Muscle of leg (tissue), 11 donors: ENCODE data around the gene DGKD. TPM values are rescaled to one million over a fixed set of nuclear protein-coding genes. Genes with fewer than 3 reads are reported as not detected.
"Not testable (repeated sequence)": the region's sequence is repeated elsewhere in the genome, so short reads cannot be mapped to it uniquely, and the experiment has no call there.

ENCODE experiments used
- DNase-seq: peaks from one replicate; pipeline ENCODE4 v3.0.0; 2013
- H3K27ac ChIP-seq: one replicate; pipeline ENCODE4 v1.5.1; 2013; ENCODE audit warnings: mild to moderate bottlenecking, low read length, control low read depth
- H3K27me3 ChIP-seq: one replicate; pipeline ENCODE4 v1.6.1; 2013; ENCODE audit warnings: low read length; ENCODE audit not compliant: control insufficient read depth, insufficient read depth
- H3K36me3 ChIP-seq: one replicate; pipeline ENCODE4 v1.6.1; 2013; ENCODE audit warnings: low read length; ENCODE audit not compliant: control insufficient read depth, insufficient read depth
- H3K4me1 ChIP-seq: one replicate; pipeline ENCODE4 v1.6.1; 2013; ENCODE audit warnings: low read length; ENCODE audit not compliant: control insufficient read depth, insufficient read depth
- H3K4me3 ChIP-seq: one replicate; pipeline ENCODE4 v1.5.1; 2013; ENCODE audit warnings: low read length, control low read depth
- H3K9me3 ChIP-seq: replicated peaks from 2 replicates; pipeline ENCODE4 v1.6.1; 2013; ENCODE audit warnings: low read depth, low read length; ENCODE audit not compliant: control insufficient read depth
- WGBS: methylation state at CpG from one replicate; pipeline ENCODE4 v1.1.5; 2013; ENCODE audit warnings: missing lambda C conversion rate; ENCODE audit not compliant: insufficient coverage; 5-methylcytosine and 5-hydroxymethylcytosine counted together
- polyA plus RNA-seq, 8 donors: library from polyadenylated mRNA; unstranded; fragments of 120-200 nt; gene quantifications; one replicate each; pipeline versions ENCODE4 v1.2.1 to v1.2.3, GENCODE V29; 2013; ENCODE audit warnings: inconsistent platforms in 1 of 8, low replicate concordance in 1 of 8; ENCODE audit not compliant: insufficient read length in 8 of 8, insufficient read depth in 1 of 8
- total RNA-seq: library from RNA; stranded (reverse); fragments of 120-200 nt; gene quantifications from one replicate; pipeline ENCODE4 v1.2.4, GENCODE V29; 2013

DGKD gene
- total and polyA plus RNA-seq, 9 donors: 14.7 to 30.3 (median 22.3) TPM

GRCh38 chr2:233323851-233324250, 30.4 kb upstream of the DGKD start:
- no peaks in the 10 kb centered on the region for H3K9me3 ChIP-seq
- no peak for DNase-seq
- no peaks in the 10 kb centered on the region for H3K4me1 ChIP-seq
- H3K27ac ChIP-seq: no peak overlapping the region
- no peaks in the 10 kb centered on the region for H3K36me3 ChIP-seq
- H3K27me3 ChIP-seq: peaks cover 6% of the 10 kb centered on the region
- no peak overlapping the region for H3K4me3 ChIP-seq
- WGBS: 89% methylated on average over 4 of the region's 8 CpGs

DNA sequence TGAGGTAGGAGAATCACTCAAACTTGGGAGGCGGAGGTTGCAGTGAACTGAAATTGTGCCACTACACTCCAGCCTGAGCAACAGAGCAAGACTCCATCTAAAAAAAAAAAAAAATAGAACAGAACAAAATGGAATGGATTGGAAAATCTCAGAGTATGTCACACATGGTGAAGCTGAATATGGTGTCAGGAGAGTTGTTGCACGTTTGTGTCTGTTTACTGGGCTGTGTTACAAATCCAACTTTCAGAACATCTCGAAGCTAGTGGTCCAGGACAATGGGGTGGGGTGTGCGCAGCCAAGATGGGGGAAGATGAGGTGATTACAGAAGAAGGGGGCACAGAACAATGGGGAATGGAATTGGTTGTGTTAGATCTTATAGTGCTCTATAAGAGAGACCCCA, 29.0 kb upstream of the DGKD start:
- WGBS: 30% methylated on average over 2 of the region's 4 CpGs
- H3K9me3 ChIP-seq: no peaks in the 10 kb centered on the region
- H3K27ac ChIP-seq: no peak overlapping the region
- H3K36me3 ChIP-seq: no peaks in the 10 kb centered on the region
- no peak overlapping the region for H3K4me3 ChIP-seq
- DNase-seq: no peak
- H3K27me3 ChIP-seq: peaks cover 2% of the 10 kb centered on the region
- no peaks in the 10 kb centered on the region for H3K4me1 ChIP-seq

DNA sequence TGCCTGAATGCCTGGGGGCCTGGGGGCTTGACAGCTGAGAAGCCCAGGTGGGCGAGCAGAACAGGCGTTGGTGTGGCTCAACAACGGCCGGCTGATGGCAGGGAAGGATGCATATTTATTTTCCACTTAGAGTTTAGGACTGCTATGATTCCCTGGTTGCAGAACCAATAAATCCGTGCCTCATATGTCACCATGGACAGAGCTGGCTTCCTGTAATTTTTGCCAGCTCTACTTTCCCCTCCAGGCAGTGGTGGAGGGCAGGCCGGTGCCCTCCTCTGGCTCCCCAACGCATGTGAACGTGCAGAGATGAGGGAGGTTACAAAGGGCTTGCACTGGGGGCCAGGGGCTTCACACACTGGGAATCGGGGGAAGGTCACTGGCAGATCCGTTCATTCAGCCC, 28.5 kb upstream of the DGKD start:
- no peaks in the 10 kb centered on the region for H3K4me1 ChIP-seq
- DNase-seq: no peak
- H3K4me3 ChIP-seq: no peak overlapping the region
- 29% methylated on average over 2 of the region's 10 CpGs for WGBS
- H3K27ac ChIP-seq: no peak overlapping the region
- peaks cover 2% of the 10 kb centered on the region for H3K27me3 ChIP-seq
- no peaks in the 10 kb centered on the region for H3K9me3 ChIP-seq
- H3K36me3 ChIP-seq: no peaks in the 10 kb centered on the region

DNA sequence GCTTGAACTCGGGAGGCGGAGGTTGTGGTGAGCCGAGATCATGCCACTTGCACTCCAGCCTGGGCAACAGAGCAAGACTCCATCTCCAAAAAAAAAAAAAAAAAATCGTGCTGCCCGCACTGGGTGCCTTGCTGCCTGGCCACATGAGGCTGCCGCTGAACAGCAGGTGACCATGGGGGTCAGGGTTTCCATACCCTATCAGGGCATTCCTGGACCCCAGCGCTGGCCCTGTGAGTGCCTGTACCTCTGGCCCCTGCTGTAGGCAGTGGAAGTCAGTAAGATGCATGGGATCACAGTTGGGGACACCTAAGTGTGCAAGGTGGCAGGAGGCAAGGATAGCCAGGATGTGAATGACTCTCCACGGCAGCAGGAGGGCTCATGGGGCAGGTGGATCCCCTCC, 27.8 kb upstream of the DGKD start:
- H3K4me3 ChIP-seq: no peak overlapping the region
- no peak overlapping the region for H3K27ac ChIP-seq
- H3K36me3 ChIP-seq: no peaks in the 10 kb centered on the region
- H3K4me1 ChIP-seq: no peaks in the 10 kb centered on the region
- 94% methylated on average over 4 of the region's 8 CpGs for WGBS
- H3K27me3 ChIP-seq: peaks cover 2% of the 10 kb centered on the region
- H3K9me3 ChIP-seq: no peaks in the 10 kb centered on the region
- no peak for DNase-seq

DNA sequence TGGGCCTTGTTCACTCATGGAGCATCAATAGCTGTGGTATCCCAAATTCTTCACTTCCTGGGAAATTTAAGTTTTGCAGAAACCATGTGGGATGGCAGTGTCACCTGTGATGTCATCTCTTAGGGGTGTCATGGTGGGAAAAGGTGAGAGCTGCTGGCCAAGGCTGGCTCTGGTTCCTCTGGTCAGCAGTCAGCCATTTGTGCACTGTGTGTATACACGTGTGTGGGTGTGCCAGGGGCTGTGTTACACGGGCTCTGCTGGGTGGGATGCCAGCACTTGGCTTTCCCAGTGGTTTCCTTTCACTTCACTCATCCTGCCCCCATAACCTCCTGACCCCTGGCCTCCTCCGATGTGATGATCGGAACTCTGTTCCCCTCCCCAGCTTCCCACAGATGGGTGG, 25.4 kb upstream of the DGKD start:
- WGBS: 83% methylated on average over 2 of the region's 4 CpGs
- Histone ChIP-seq H3K4me1 (peaks cover 4% of the 10 kb centered on the region), H3K27ac (no peak overlapping the region), H3K27me3 (peaks cover 2% of the 10 kb centered on the region), H3K9me3 (no peaks in the 10 kb centered on the region), H3K36me3 (no peaks in the 10 kb centered on the region), H3K4me3 (no peak overlapping the region)
- DNase-seq: no peak

- H3K36me3 ChIP-seq: no peaks in the 10 kb centered on the region
- 38% methylated on average over 3 of the region's 7 CpGs for WGBS
- no peak overlapping the region for H3K27ac ChIP-seq
- no peak overlapping the region for H3K4me3 ChIP-seq
- peaks cover 8% of the 10 kb centered on the region for H3K4me1 ChIP-seq
- DNase-seq: no peak
- no peaks in the 10 kb centered on the region for H3K27me3 ChIP-seq
- no peaks in the 10 kb centered on the region for H3K9me3 ChIP-seq
Observed at GRCh38 chr2:233329489-233330135, 24.7 kb upstream of the DGKD start.

DNA sequence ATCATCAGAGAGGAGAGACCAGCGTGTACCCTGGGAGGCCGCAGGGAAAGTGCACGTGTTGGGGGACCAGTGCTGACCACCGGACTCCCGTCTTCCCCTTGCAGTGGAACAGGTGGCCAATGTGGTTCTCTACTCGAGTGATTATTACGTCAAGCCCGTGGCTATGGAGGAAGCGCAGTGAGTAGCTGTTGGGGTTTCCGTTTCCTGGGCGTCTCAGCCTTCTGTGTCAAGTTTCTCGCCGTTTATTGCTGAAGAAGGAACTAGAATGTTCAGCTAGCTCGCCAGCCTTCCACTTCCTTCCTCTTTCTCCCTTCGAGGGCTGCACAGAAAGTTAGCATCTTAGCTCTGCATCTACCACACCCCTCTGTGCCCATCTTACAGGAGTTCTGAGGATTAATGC, 22.8 kb upstream of the DGKD start:
- no peaks in the 10 kb centered on the region for H3K36me3 ChIP-seq
- no peaks in the 10 kb centered on the region for H3K27me3 ChIP-seq
- DNase-seq: peak; percentile 89
- H3K4me3 ChIP-seq: no peak overlapping the region
- peaks cover 8% of the 10 kb centered on the region for H3K4me1 ChIP-seq
- no peaks in the 10 kb centered on the region for H3K9me3 ChIP-seq
- 78% methylated on average over 13 of the region's 15 CpGs for WGBS
- H3K27ac ChIP-seq: peak overlapping the region; percentile 74

DNA sequence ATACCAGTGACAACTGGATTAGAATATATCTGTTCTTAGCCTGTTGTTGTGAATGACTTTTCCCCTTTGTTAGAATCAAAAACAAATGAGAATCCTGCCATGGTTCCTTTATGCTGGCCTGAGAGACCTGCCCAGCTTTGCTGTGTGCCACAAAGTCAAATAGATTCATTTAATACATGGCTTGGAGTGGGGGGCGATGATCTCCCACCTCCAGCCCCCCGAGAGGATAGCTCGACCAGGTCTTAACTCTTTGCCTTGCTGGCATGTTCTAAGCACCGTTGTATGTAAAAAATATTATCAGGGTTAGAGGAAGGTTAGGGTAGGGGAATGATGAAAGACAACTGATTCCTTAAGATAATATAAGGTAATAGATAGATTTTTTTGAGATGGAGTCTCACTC, 22.2 kb upstream of the DGKD start:
- peak overlapping the region; percentile 35 for H3K27ac ChIP-seq
- H3K4me1 ChIP-seq: peaks cover 8% of the 10 kb centered on the region
- H3K4me3 ChIP-seq: no peak overlapping the region
- no peaks in the 10 kb centered on the region for H3K27me3 ChIP-seq
- H3K9me3 ChIP-seq: no peaks in the 10 kb centered on the region
- no peaks in the 10 kb centered on the region for H3K36me3 ChIP-seq
- no peak for DNase-seq
- WGBS: no CpG with 5 or more reads among the region's 4 CpGs

DNA sequence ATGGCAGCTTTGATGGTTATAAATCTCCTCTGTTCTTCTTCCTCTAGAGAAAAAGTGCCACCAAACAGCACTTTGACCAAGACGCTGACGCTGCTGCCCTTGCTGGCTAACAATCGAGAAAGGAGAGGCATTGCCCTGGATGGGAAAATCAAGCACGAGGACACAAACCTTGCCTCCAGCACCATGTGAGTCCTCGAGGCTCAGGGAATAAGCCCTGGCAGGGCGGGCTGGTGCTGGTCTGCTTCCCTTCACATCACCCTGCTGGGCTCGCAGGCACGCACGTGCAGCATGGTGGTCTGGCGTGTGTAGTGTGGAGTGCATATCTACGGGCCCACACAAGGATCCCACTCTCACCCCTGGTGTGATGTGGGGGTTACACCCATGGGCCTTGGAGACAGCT, 19.4 kb upstream of the DGKD start:
- no peak overlapping the region for H3K27ac ChIP-seq
- H3K36me3 ChIP-seq: no peaks in the 10 kb centered on the region
- 93% methylated on average over 6 of the region's 11 CpGs for WGBS
- DNase-seq: no peak
- no peaks in the 10 kb centered on the region for H3K27me3 ChIP-seq
- H3K4me1 ChIP-seq: peaks cover 8% of the 10 kb centered on the region
- no peaks in the 10 kb centered on the region for H3K9me3 ChIP-seq
- no peak overlapping the region for H3K4me3 ChIP-seq

DNA sequence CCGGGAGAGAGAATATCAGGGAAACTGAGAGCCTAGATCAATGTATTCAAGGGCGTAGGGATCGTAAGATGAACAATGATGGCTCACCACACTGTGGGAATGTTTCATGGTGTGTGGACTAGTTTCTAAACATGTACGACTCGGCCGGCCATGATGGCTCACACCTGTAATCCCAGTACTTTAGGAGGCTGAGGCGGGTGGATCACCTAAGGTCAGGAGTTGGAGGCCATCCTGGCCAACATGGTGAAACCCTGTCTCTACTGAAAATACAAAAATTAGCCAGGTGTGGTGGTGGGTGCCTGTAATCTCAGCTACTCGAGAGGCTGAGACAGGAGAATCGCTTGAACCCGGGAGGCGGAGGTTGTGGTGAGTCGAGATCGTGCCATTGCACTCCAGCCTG, 18.2 kb upstream of the DGKD start:
- not testable (repeated sequence) for DNase-seq, H3K27ac ChIP-seq, H3K9me3 ChIP-seq, H3K27me3 ChIP-seq, H3K4me3 ChIP-seq, H3K36me3 ChIP-seq, H3K4me1 ChIP-seq
- WGBS: 97% methylated on average over 3 of the region's 13 CpGs

DNA sequence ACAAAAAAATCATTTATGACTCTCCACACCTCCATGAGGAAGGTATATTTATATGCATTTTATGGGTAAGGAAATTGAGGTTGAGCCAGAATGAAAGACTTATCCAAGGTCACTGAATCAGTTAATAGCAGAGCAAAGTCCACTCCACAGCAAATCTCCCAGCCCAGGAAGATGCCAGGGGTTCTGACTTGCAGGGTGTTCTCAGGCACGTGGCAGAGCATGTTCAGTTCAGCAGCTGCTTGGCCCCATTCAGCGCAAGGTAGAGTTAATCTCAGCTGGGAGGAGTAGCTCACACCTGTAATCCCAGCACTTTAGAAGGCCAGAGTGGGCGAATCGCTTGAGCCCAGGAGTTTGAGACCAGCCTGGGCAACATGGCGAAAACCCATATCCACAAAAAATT, 17.8 kb upstream of the DGKD start:
- WGBS: 80% methylated on average over 1 of the region's 5 CpGs
- Histone ChIP-seq H3K9me3 (peaks cover 2% of the 10 kb centered on the region), H3K27me3 (no peaks in the 10 kb centered on the region), H3K36me3 (no peaks in the 10 kb centered on the region), H3K4me1 (peaks cover 8% of the 10 kb centered on the region), H3K27ac (no peak overlapping the region), H3K4me3 (no peak overlapping the region)
- DNase-seq: no peak
